ENCODE data around the gene MKLN1. TPM values are rescaled to one million over a fixed set of nuclear protein-coding genes. Genes with fewer than 3 reads are reported as not detected.
"Not testable (repeated sequence)": the region's sequence is repeated elsewhere in the genome, so short reads cannot be mapped to it uniquely, and the experiment has no call there.

MKLN1 gene
- total RNA-seq, 2 donors from 2014 or later = 25.1 to 29.3 TPM

- peak in 3 of 4 donors; percentile 30 to 40 (median 32) for DNase-seq
- H3K27me3 ChIP-seq = no peaks in the 10 kb centered on the region
- peak overlapping the region in 3 of 4 donors; percentile 2 to 47 (median 9) for H3K27ac ChIP-seq
- peak; percentile 27 for ATAC-seq
- peaks cover 0 to 6% (median 0%) of the 10 kb centered on the region in 3 donors for H3K9me3 ChIP-seq
- TF ChIP-seq POLR2A (IDR thresholded peaks at IDR 0.05) = no peak
- no peak for TF ChIP-seq CTCF (IDR thresholded peaks at IDR 0.05)
- H3K36me3 ChIP-seq (replicated peaks in 1 of 2; ENCODE audit: insufficient read depth in 1 of 2, low read depth in 2 of 2) = no peaks in the 10 kb centered on the region
- intact Hi-C loops (cut with DNase I) = no loop called here
- peaks cover 18% of the 10 kb centered on the region for H3K4me1 ChIP-seq
- WGBS, 2 donors = 31 to 41% methylated on average over 4 of the region's 4 CpGs
- H3K4me3 ChIP-seq = no peak overlapping the region
Measured at GRCh38 chr7:131302446-131302845, 25.2 kb upstream of the MKLN1 start.

- WGBS, 2 donors = 53 to 54% methylated on average over 8 of the region's 8 CpGs
- ATAC-seq = peak; percentile 77
- DNase-seq = peak; percentile 58 to 71 (median 63)
- Histone ChIP-seq H3K9me3 (peaks cover 0 to 6% (median 0%) of the 10 kb centered on the region in 3 donors), H3K27me3 (no peaks in the 10 kb centered on the region), H3K4me3 (no peak overlapping the region), H3K27ac (peak overlapping the region in 3 of 4 donors; percentile 2 to 47 (median 9)), H3K36me3 (replicated peaks in 1 of 2; ENCODE audit: insufficient read depth in 1 of 2, low read depth in 2 of 2) (no peaks in the 10 kb centered on the region), H3K4me1 (peaks cover 18% of the 10 kb centered on the region)
- intact Hi-C loops (cut with DNase I) = no loop called here
- TF ChIP-seq POLR2A (IDR thresholded peaks at IDR 0.05) (no peak), CTCF (IDR thresholded peaks at IDR 0.05) (peak; percentile 23 to 62 (median 47))
Measured at GRCh38 chr7:131302876-131303707, 24.6 kb upstream of the MKLN1 start.

GRCh38 chr7:131305152-131305551, 22.5 kb upstream of the MKLN1 start:
- Histone ChIP-seq H3K4me1 (peaks cover 18% of the 10 kb centered on the region), H3K4me3 (no peak overlapping the region), H3K9me3 (peaks cover 0 to 6% (median 0%) of the 10 kb centered on the region in 3 donors), H3K27me3 (no peaks in the 10 kb centered on the region), H3K27ac (no peak overlapping the region), H3K36me3 (replicated peaks in 1 of 2; ENCODE audit: insufficient read depth in 1 of 2, low read depth in 2 of 2) (no peaks in the 10 kb centered on the region)
- ATAC-seq (no peak), DNase-seq (no peak)
- TF ChIP-seq CTCF (IDR thresholded peaks at IDR 0.05) = no peak
- no peak for TF ChIP-seq POLR2A (IDR thresholded peaks at IDR 0.05)
- intact Hi-C loops (cut with DNase I) = no loop called here

- 91 to 93% methylated on average over 3 of the region's 3 CpGs for WGBS, 2 donors
- DNase-seq; intact Hi-C loops (cut with DNase I): not testable (repeated sequence)
Measured at GRCh38 chr7:131306041-131306440, 21.6 kb upstream of the MKLN1 start.

GRCh38 chr7:131306777-131307176, 20.9 kb upstream of the MKLN1 start:
- ATAC-seq (no peak), DNase-seq (no peak)
- H3K4me3 ChIP-seq = no peak overlapping the region
- H3K9me3 ChIP-seq = peaks cover 0 to 6% (median 0%) of the 10 kb centered on the region in 3 donors
- H3K27me3 ChIP-seq = no peaks in the 10 kb centered on the region
- TF ChIP-seq CTCF (IDR thresholded peaks at IDR 0.05) (no peak), POLR2A (IDR thresholded peaks at IDR 0.05) (no peak)
- peaks cover 18% of the 10 kb centered on the region for H3K4me1 ChIP-seq
- H3K27ac ChIP-seq = no peak overlapping the region
- intact Hi-C loops (cut with DNase I) = no loop called here
- no peaks in the 10 kb centered on the region for H3K36me3 ChIP-seq (replicated peaks in 1 of 2; ENCODE audit: insufficient read depth in 1 of 2, low read depth in 2 of 2)

More at GRCh38 chr7:131306041-131306440, 21.6 kb upstream of the MKLN1 start:
- H3K36me3 ChIP-seq (replicated peaks in 1 of 2; ENCODE audit: insufficient read depth in 1 of 2, low read depth in 2 of 2); H3K9me3 ChIP-seq; H3K4me3 ChIP-seq; H3K27ac ChIP-seq; H3K27me3 ChIP-seq; ATAC-seq: not testable (repeated sequence)
- H3K4me1 ChIP-seq = peaks cover 18% of the 10 kb centered on the region
